ENCODE measurements around the gene INPP5F. TPM values are rescaled to one million over a fixed set of nuclear protein-coding genes. Genes with fewer than 3 reads are reported as not detected.

The INPP5F gene
- total and polyA plus RNA-seq, 12 donors, result 5.1 to 26.4 (median 10.5) TPM

GRCh38 chr10:119805702-119806230, 79.9 kb downstream of the INPP5F start:
- Histone ChIP-seq H3K36me3 (replicated peaks in 1 of 2) (no peaks in the 10 kb centered on the region), H3K9me3 (replicated peaks in 1 of 3) (no peaks in the 10 kb centered on the region), H3K4me1 (replicated peaks in 1 of 2) (no peaks in the 10 kb centered on the region), H3K27me3 (no peaks in the 10 kb centered on the region), H3K27ac (no peak overlapping the region), H3K4me3 (no peak overlapping the region)
- TF ChIP-seq POLR2A (IDR thresholded peaks at IDR 0.05), result no peak
- TF ChIP-seq, protein P1, sequence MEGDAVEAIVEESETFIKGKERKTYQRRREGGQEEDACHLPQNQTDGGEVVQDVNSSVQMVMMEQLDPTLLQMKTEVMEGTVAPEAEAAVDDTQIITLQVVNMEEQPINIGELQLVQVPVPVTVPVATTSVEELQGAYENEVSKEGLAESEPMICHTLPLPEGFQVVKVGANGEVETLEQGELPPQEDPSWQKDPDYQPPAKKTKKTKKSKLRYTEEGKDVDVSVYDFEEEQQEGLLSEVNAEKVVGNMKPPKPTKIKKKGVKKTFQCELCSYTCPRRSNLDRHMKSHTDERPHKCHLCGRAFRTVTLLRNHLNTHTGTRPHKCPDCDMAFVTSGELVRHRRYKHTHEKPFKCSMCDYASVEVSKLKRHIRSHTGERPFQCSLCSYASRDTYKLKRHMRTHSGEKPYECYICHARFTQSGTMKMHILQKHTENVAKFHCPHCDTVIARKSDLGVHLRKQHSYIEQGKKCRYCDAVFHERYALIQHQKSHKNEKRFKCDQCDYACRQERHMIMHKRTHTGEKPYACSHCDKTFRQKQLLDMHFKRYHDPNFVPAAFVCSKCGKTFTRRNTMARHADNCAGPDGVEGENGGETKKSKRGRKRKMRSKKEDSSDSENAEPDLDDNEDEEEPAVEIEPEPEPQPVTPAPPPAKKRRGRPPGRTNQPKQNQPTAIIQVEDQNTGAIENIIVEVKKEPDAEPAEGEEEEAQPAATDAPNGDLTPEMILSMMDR (IDR thresholded peaks at IDR 0.05), result no peak
- WGBS, 4 donors, result 77 to 84% (median 81%) methylated on average over 5 of the region's 5 CpGs
- intact Hi-C loops (cut with DNase I), result no loop called here
- DNase-seq, result no peak

- H3K27me3 ChIP-seq, result no peaks in the 10 kb centered on the region
- H3K9me3 ChIP-seq (replicated peaks in 1 of 3), result no peaks in the 10 kb centered on the region
- H3K4me1 ChIP-seq (replicated peaks in 1 of 2), result no peaks in the 10 kb centered on the region
- H3K36me3 ChIP-seq (replicated peaks in 1 of 2), result no peaks in the 10 kb centered on the region
- WGBS, 4 donors, result 96 to 98% (median 97%) methylated on average over 11 of the region's 11 CpGs
- H3K27ac ChIP-seq, result no peak overlapping the region
- intact Hi-C loops (cut with DNase I), result no loop called here
- no peak overlapping the region for H3K4me3 ChIP-seq
- no peak for TF ChIP-seq POLR2A (IDR thresholded peaks at IDR 0.05)
- TF ChIP-seq, protein P1 (IDR thresholded peaks at IDR 0.05), result no peak
- DNase-seq, result no peak
These were observed 80.7 kb downstream of the INPP5F start for GRCh38 chr10:119806334-119807130.

DNA sequence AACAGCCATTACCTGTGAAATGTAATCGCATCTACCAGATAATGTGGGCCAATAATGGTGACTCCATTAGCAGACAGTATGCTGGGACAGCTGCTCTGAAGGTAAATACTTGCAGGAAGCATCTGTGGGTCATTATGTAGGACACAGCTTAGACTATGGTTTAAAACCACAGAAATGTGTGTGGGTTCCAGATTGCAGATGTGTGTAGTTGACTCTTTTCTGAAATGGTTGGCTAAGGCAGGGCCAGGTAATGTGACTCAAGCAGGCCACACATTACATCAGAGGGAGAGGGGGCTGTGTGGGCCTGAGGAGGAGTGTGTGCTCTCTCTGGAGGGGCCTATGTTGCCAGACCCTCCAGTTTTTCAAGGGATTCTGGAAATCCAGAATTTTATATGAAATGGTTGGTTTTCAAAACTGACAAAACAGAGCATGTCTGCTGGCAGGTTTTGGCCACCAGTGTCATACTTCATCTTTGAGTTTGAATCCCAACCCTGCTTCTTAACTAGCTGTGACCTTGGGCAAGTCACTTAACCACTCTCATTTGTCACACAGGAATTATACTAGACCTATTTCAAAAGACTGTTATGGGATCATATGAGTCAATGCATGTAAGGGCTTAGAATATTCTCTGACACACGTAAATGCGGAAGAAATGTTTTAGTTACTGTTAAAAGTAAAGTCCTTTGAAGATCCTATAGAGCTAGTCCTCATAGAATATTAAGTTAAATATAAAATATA, 82.3 kb downstream of the INPP5F start:
- TF ChIP-seq, protein P1 (IDR thresholded peaks at IDR 0.05), result no peak
- TF ChIP-seq POLR2A (IDR thresholded peaks at IDR 0.05), result no peak
- Histone ChIP-seq H3K9me3 (replicated peaks in 1 of 3) (no peaks in the 10 kb centered on the region), H3K27ac (no peak overlapping the region), H3K4me3 (no peak overlapping the region), H3K4me1 (replicated peaks in 1 of 2) (no peaks in the 10 kb centered on the region), H3K27me3 (no peaks in the 10 kb centered on the region), H3K36me3 (replicated peaks in 1 of 2) (no peaks in the 10 kb centered on the region)
- WGBS, 4 donors, result 91 to 99% (median 95%) methylated on average over 3 of the region's 3 CpGs
- no peak for DNase-seq
- intact Hi-C loops (cut with DNase I), result no loop called here

DNA sequence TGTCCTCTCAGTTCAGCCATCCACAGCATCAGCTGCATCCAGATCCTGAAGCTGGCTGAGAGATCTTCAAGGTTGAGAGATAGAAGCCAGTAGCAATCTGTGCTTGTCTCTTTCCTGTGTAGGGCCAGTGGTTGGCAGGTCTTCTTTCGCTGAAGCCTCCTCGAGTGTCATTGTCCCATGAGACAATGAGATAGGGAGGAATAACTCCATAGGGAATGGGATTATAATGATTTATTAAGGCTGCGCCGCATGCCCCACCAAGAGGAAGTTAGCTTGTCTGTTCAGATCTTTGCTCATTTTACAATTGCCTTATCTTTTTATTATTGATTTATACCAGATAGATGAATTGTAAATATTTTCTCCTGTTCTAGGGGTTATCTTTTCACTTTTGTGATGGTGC, 85.3 kb downstream of the INPP5F start:
- DNase-seq, result no peak
- H3K27ac ChIP-seq, result no peak overlapping the region
- TF ChIP-seq, protein P1 (IDR thresholded peaks at IDR 0.05), result no peak
- TF ChIP-seq POLR2A (IDR thresholded peaks at IDR 0.05), result no peak
- H3K4me1 ChIP-seq (replicated peaks in 1 of 2), result no peaks in the 10 kb centered on the region
- H3K36me3 ChIP-seq (replicated peaks in 1 of 2), result no peaks in the 10 kb centered on the region
- WGBS, 4 donors, result 63 to 69% (median 67%) methylated on average over 4 of the region's 4 CpGs
- no peaks in the 10 kb centered on the region for H3K9me3 ChIP-seq (replicated peaks in 1 of 3)
- no peak overlapping the region for H3K4me3 ChIP-seq
- no peaks in the 10 kb centered on the region for H3K27me3 ChIP-seq
- intact Hi-C loops (cut with DNase I), result no loop called here

Data from adrenal gland (tissue), 12 donors.